ENCODE results near the gene DNAJC15.

- no peak for TF ChIP-seq CTCF (conservative IDR thresholded peaks at IDR 0.05 in 1 of 2, IDR thresholded peaks at IDR 0.05 in 1 of 2; ENCODE audit: low read depth in 1 of 2, low read length in 2 of 2)
- no peak for TF ChIP-seq EZH2 (IDR thresholded peaks at IDR 0.05; ENCODE audit: low read length, missing control alignments)
Measured at GRCh38 chr13:43079392-43079931, 56.1 kb downstream of the DNAJC15 start.

Measured in fibroblast of lung (primary cell).